Right cardiac atrium (tissue), 5 donors: ENCODE results near the gene COG4. TPM values are rescaled to one million over a fixed set of nuclear protein-coding genes. Genes with fewer than 3 reads are reported as not detected.

Experiments used
- ATAC-seq, 2 donors: fragments of 200-7000 bp; cut with Tn5 transposase; one replicate each; pipeline versions ENCODE4 v1.8.0 to v1.9.1; 2020; ENCODE audit warnings: moderate library complexity in 2 of 2, mild to moderate bottlenecking in 1 of 2
- DNase-seq, 3 donors: peaks; one replicate each; pipeline ENCODE4 v3.0.0-alpha.2; 2020
- H3K27ac ChIP-seq: one replicate; pipeline ENCODE4 v1.5.1; 2013; ENCODE audit warnings: mild to moderate bottlenecking, low read length, control low read depth, moderate library complexity
- H3K27me3 ChIP-seq: one replicate; pipeline ENCODE4 v1.6.1; 2013; ENCODE audit not compliant: control insufficient read depth, insufficient read depth
- H3K4me1 ChIP-seq: one replicate; pipeline ENCODE4 v1.6.1; 2013; ENCODE audit warnings: low read length; ENCODE audit not compliant: control insufficient read depth, insufficient read depth
- H3K4me3 ChIP-seq: one replicate; pipeline ENCODE4 v1.5.1; 2013; ENCODE audit warnings: low read length, control low read depth
- H3K9me3 ChIP-seq: one replicate; pipeline ENCODE4 v1.6.1; 2013; ENCODE audit warnings: low read length; ENCODE audit not compliant: control insufficient read depth
- WGBS: extraction: QIAGEN DNeasy Blood & Tissue Kit; methylation state at CpG from one replicate; pipeline ENCODE4 v1.1.7; 2013; 5-methylcytosine and 5-hydroxymethylcytosine counted together
- intact Hi-C, 4 donors: fragments of 100-400 bp; cut with DNase I; formaldehyde crosslinking; loops; one replicate each; pipeline versions ENCODE4 v1.11.0 to v1.14.0; 2022 to 2023
- polyA plus RNA-seq: library from polyadenylated mRNA; stranded (reverse); fragments of 200-250 nt; gene quantifications from one replicate; pipeline ENCODE4 v1.2.3, GENCODE V29; 2013
- total RNA-seq, 4 donors: library from RNA; stranded (reverse); fragmentation: NEBNext Ultra II Directional; extraction: Animal tissue kit (Norgen Biotek cat#: 25700); gene quantifications; one replicate each; pipeline ENCODE4 v1.2.1, GENCODE V29; 2021
- donor health status: healthy with polysubstance abuse.
- donor health status: DM: no; HTN: yes; CAD: no.
- donor health status: DM: no; HTN: no; CAD: no.
- donor health status: DM: no; HTN: yes; CAD: no; lungs with severe emphysema.
- donor health status: DM: yes; HTN: yes; CAD: no.

The COG4 gene
- total and polyA plus RNA-seq, 5 donors, result 29.2 to 40.8 (median 34.1) TPM

GRCh38 chr16:70440009-70440692, 83.2 kb downstream of the COG4 start:
- no peak for ATAC-seq
- 80% methylated on average over 11 of the region's 11 CpGs for WGBS
- Histone ChIP-seq H3K27me3 (no peaks in the 10 kb centered on the region), H3K4me3 (no peak overlapping the region), H3K27ac (no peak overlapping the region), H3K9me3 (no peaks in the 10 kb centered on the region), H3K4me1 (peaks cover 13% of the 10 kb centered on the region)
- DNase-seq, result no peak
- intact Hi-C loops, result no loop called here

GRCh38 chr16:70438969-70439862, 84.1 kb downstream of the COG4 start, which contains the start of gene ST3GAL2:
ST3GAL2 (minus strand) TSS chr16:70439100; CDS start chr16:70398530, 40,570 bp downstream.
- peak within 1 kb of the TSS; percentile 93 for H3K4me3 ChIP-seq
- H3K27me3 ChIP-seq, result no peaks in the 10 kb centered on the region
- peak; percentile 98 to 99 for ATAC-seq
- intact Hi-C loops, result loop anchor here in 2 of 4 donors (10.0 kb wide), 1 partner anchor 54 kb away; no protein-coding TSS in a partner anchor
- peak; percentile 96 to 99 (median 99) for DNase-seq
- under 1% methylated on average over 85 of the region's 86 CpGs for WGBS
- H3K4me1 ChIP-seq, result peaks cover 16% of the 10 kb centered on the region
- H3K9me3 ChIP-seq, result no peaks in the 10 kb centered on the region
- H3K27ac ChIP-seq, result peak within 1 kb of the TSS; percentile 68

- H3K9me3 ChIP-seq, result no peaks in the 10 kb centered on the region
- under 1% methylated on average over 39 of the region's 39 CpGs for WGBS
- no peak overlapping the region for H3K27ac ChIP-seq
- intact Hi-C loops, result loop anchor here in 2 of 4 donors (10.0 kb wide), 1 partner anchor 54 kb away; no protein-coding TSS in a partner anchor
- H3K4me3 ChIP-seq, result peak overlapping the region; percentile 93
- ATAC-seq (peak; percentile 8 to 22), DNase-seq (peak in 2 of 3 donors; percentile 52 to 83)
- no peaks in the 10 kb centered on the region for H3K27me3 ChIP-seq
- peaks cover 20% of the 10 kb centered on the region for H3K4me1 ChIP-seq
Observed at GRCh38 chr16:70438585-70438968, 84.8 kb downstream of the COG4 start.

GRCh38 chr16:70437582-70438557, 85.5 kb downstream of the COG4 start:
- 8% methylated on average over 22 of the region's 22 CpGs for WGBS
- ATAC-seq (peak in 1 of 2 donors; percentile 10), DNase-seq (no peak)
- intact Hi-C loops, result loop anchor here in 2 of 4 donors (10.0 kb wide), 1 partner anchor 53 kb away; no protein-coding TSS in a partner anchor
- Histone ChIP-seq H3K4me3 (peak overlapping the region; percentile 93), H3K4me1 (peaks cover 26% of the 10 kb centered on the region), H3K27me3 (no peaks in the 10 kb centered on the region), H3K9me3 (no peaks in the 10 kb centered on the region), H3K27ac (peak overlapping the region; percentile 22)

- ATAC-seq, result no peak
- Histone ChIP-seq H3K4me3 (no peak overlapping the region), H3K9me3 (no peaks in the 10 kb centered on the region), H3K27me3 (no peaks in the 10 kb centered on the region), H3K27ac (peak overlapping the region; percentile 42), H3K4me1 (peaks cover 34% of the 10 kb centered on the region)
- WGBS, result 21% methylated on average over 5 of the region's 5 CpGs
- intact Hi-C loops, result loop anchor here in 2 of 4 donors (10.0 kb wide), 1 partner anchor 52 kb away; no protein-coding TSS in a partner anchor
- DNase-seq, result no peak
Observed at GRCh38 chr16:70437017-70437581, 86.3 kb downstream of the COG4 start.

- DNase-seq (no peak), ATAC-seq (no peak)
- H3K9me3 ChIP-seq, result no peaks in the 10 kb centered on the region
- no peak overlapping the region for H3K4me3 ChIP-seq
- intact Hi-C loops, result loop anchor here in 2 of 4 donors (10.0 kb wide), 1 partner anchor 50 kb away; no protein-coding TSS in a partner anchor
- WGBS, result 73% methylated on average over 6 of the region's 6 CpGs
- H3K27ac ChIP-seq, result no peak overlapping the region
- H3K27me3 ChIP-seq, result no peaks in the 10 kb centered on the region
- peaks cover 47% of the 10 kb centered on the region for H3K4me1 ChIP-seq
Observed at GRCh38 chr16:70434484-70435260, 88.7 kb downstream of the COG4 start.

- H3K27ac ChIP-seq, result peak overlapping the region; percentile 63
- no peaks in the 10 kb centered on the region for H3K9me3 ChIP-seq
- peak; percentile 59 to 68 for ATAC-seq
- H3K27me3 ChIP-seq, result no peaks in the 10 kb centered on the region
- no peak overlapping the region for H3K4me3 ChIP-seq
- intact Hi-C loops, result loop anchor here in 2 of 4 donors (10.0 kb wide), 1 partner anchor 49 kb away; no protein-coding TSS in a partner anchor
- 23% methylated on average over 5 of the region's 5 CpGs for WGBS
- H3K4me1 ChIP-seq, result peaks cover 53% of the 10 kb centered on the region
- DNase-seq, result peak; percentile 69 to 84 (median 82)
Observed at GRCh38 chr16:70433458-70434103, 89.8 kb downstream of the COG4 start.

GRCh38 chr16:70432723-70433457, 90.5 kb downstream of the COG4 start:
- no peaks in the 10 kb centered on the region for H3K27me3 ChIP-seq
- no peaks in the 10 kb centered on the region for H3K9me3 ChIP-seq
- H3K4me3 ChIP-seq, result no peak overlapping the region
- H3K27ac ChIP-seq, result peak overlapping the region; percentile 63
- peak in 2 of 3 donors; percentile 70 to 82 for DNase-seq
- 23% methylated on average over 12 of the region's 12 CpGs for WGBS
- intact Hi-C loops, result loop anchor here in 2 of 4 donors (10.0 kb wide), 1 partner anchor 48 kb away; no protein-coding TSS in a partner anchor
- no peak for ATAC-seq
- H3K4me1 ChIP-seq, result peaks cover 52% of the 10 kb centered on the region
